Measurements from ENCODE around the gene TECPR2.
"Not testable (repeated sequence)": the region's sequence is repeated elsewhere in the genome, so short reads cannot be mapped to it uniquely, and the experiment has no call there.

- not testable (repeated sequence) for TF ChIP-seq CTCF (IDR thresholded peaks at IDR 0.05 in 2 of 3, conservative IDR thresholded peaks at IDR 0.05 in 1 of 3; ENCODE audit: control insufficient read depth in 2 of 3, extremely low read depth in 1 of 3, insufficient read depth in 1 of 3, low read depth in 3 of 3, low read length in 3 of 3); NFIC (IDR thresholded peaks at IDR 0.05; ENCODE audit: low read depth, low read length); RCOR1 (conservative IDR thresholded peaks at IDR 0.05; ENCODE audit: low read depth, low read length); POLR2A (IDR thresholded peaks at IDR 0.05; ENCODE audit: low read depth, low read length); CREM (IDR thresholded peaks at IDR 0.05; ENCODE audit: low read depth); EP300 (IDR thresholded peaks at IDR 0.05; ENCODE audit: borderline replicate concordance in 1 of 2, control insufficient read depth in 1 of 2, low read depth in 2 of 2, low read length in 2 of 2); GATAD2B (conservative IDR thresholded peaks at IDR 0.05; ENCODE audit: low read depth)
Measured at GRCh38 chr14:102550927-102551401, 188.2 kb downstream of the TECPR2 start.

Data from GM12878 (cell line).